OCI-LY1 (cell line): ENCODE data around the gene DGCR8.

Experiments used
- H2AFZ ChIP-seq: fragments of 200-600 bp; sonication (generic), shearing (Covaris generic); 2 replicates; pipeline ENCODE4 v1.6.0; 2014; ENCODE audit warnings: antibody characterized with exemption, mild to moderate bottlenecking, low read length
- H3F3A ChIP-seq: fragments of 200-600 bp; sonication (generic), shearing (Covaris generic); 2 replicates; pipeline ENCODE4 v1.6.0; 2014; ENCODE audit warnings: mild to moderate bottlenecking, antibody characterized with exemption, low read length, moderate library complexity; ENCODE audit not compliant: insufficient read depth
- H3K27ac ChIP-seq: fragments of 200-600 bp; sonication (generic); 2 replicates; pipeline ENCODE4 v1.5.1; 2014; ENCODE audit warnings: low read length, mixed run types, mild to moderate bottlenecking, low read depth; ENCODE audit not compliant: poor library complexity, severe bottlenecking
- H3K27me3 ChIP-seq: fragments of 200-600 bp; sonication (generic); 2 replicates; pipeline ENCODE4 v1.6.0; 2014; ENCODE audit warnings: antibody characterized with exemption, mild to moderate bottlenecking, low read length, moderate library complexity; ENCODE audit not compliant: insufficient read depth
- H3K36me3 ChIP-seq: fragments of 200-600 bp; sonication (generic); 2 replicates; pipeline ENCODE4 v1.6.1; 2014; ENCODE audit warnings: mild to moderate bottlenecking, antibody characterized with exemption, low read length, moderate library complexity, mixed read lengths; ENCODE audit not compliant: insufficient read depth
- H3K4me1 ChIP-seq: fragments of 200-600 bp; sonication (generic); 2 replicates; pipeline ENCODE4 v1.5.1; 2014; ENCODE audit warnings: mild to moderate bottlenecking, low read length, moderate library complexity; ENCODE audit not compliant: insufficient read depth, severe bottlenecking
- H3K4me2 ChIP-seq: fragments of 200-600 bp; sonication (generic), shearing (Covaris generic); 2 replicates; pipeline ENCODE4 v1.6.1; 2014; ENCODE audit warnings: low read length
- H3K4me3 ChIP-seq: fragments of 200-600 bp; sonication (generic); 2 replicates; pipeline ENCODE4 v1.5.1; 2014; ENCODE audit warnings: low read length, low read depth, mild to moderate bottlenecking, mixed read lengths; ENCODE audit not compliant: poor library complexity, severe bottlenecking
- H3K79me2 ChIP-seq: fragments of 200-600 bp; shearing (Covaris generic); 2 replicates; pipeline ENCODE4 v1.6.1; 2016; ENCODE audit warnings: mixed run types, low read length, mixed read lengths; ENCODE audit not compliant: insufficient read depth
- H3K9ac ChIP-seq: fragments of 200-600 bp; sonication (generic), shearing (Covaris generic); 2 replicates; pipeline ENCODE4 v1.6.1; 2014; ENCODE audit warnings: mild to moderate bottlenecking, low read length, mixed read lengths
- H3K9me2 ChIP-seq: fragments of 200-600 bp; sonication (generic), shearing (Covaris generic); 2 replicates; pipeline ENCODE4 v1.6.1; 2014; ENCODE audit warnings: low read depth, mild to moderate bottlenecking, low read length, mixed read lengths
- H3K9me3 ChIP-seq: fragments of 200-600 bp; shearing (Covaris generic); 2 replicates; pipeline ENCODE4 v1.6.1; 2014; ENCODE audit warnings: low read length, mixed read lengths
- H4K20me1 ChIP-seq: fragments of 200-600 bp; sonication (generic), shearing (Covaris generic); 2 replicates; pipeline ENCODE4 v1.6.0; 2016; ENCODE audit warnings: mild to moderate bottlenecking, low read length; ENCODE audit not compliant: insufficient read depth
- CTCF ChIP-seq: fragments of 200-600 bp; sonication (generic), shearing (Covaris generic); IDR thresholded peaks from 2 replicates; pipeline ENCODE4 v1.5.1; 2017; ENCODE audit warnings: mild to moderate bottlenecking, antibody characterized with exemption, low read length, moderate library complexity, mixed read lengths
- EZH2 ChIP-seq: fragments of 200-600 bp; sonication (generic), shearing (Covaris generic); IDR thresholded peaks from 2 replicates; pipeline ENCODE4 v1.8.0; 2017; ENCODE audit warnings: borderline replicate concordance, mixed run types, mild to moderate bottlenecking, antibody characterized with exemption, low read length, moderate library complexity, mixed read lengths

Gene DGCR8

GRCh38 chr22:20152464-20152890 lies 72.4 kb downstream of the DGCR8 start:
- no peaks in the 10 kb centered on the region for H3K36me3 ChIP-seq
- no peak overlapping the region for H3K27ac ChIP-seq
- H3K9me2 ChIP-seq, result no peaks in the 10 kb centered on the region
- H3K4me3 ChIP-seq, result no peak overlapping the region
- H3K4me1 ChIP-seq, result no peaks in the 10 kb centered on the region
- no peaks in the 10 kb centered on the region for H3F3A ChIP-seq
- no peak overlapping the region for H2AFZ ChIP-seq
- no peak overlapping the region for H3K9ac ChIP-seq
- no peak for TF ChIP-seq CTCF
- no peak for TF ChIP-seq EZH2
- no peaks in the 10 kb centered on the region for H4K20me1 ChIP-seq
- no peaks in the 10 kb centered on the region for H3K79me2 ChIP-seq
- H3K27me3 ChIP-seq, result no peaks in the 10 kb centered on the region
- H3K9me3 ChIP-seq, result no peaks in the 10 kb centered on the region
- no peak overlapping the region for H3K4me2 ChIP-seq

- no peak overlapping the region for H3K4me2 ChIP-seq
- H3K9me2 ChIP-seq, result no peaks in the 10 kb centered on the region
- H3K79me2 ChIP-seq, result no peaks in the 10 kb centered on the region
- H3K9me3 ChIP-seq, result no peaks in the 10 kb centered on the region
- no peaks in the 10 kb centered on the region for H3K27me3 ChIP-seq
- H3K4me1 ChIP-seq, result no peaks in the 10 kb centered on the region
- no peak overlapping the region for H3K4me3 ChIP-seq
- H3F3A ChIP-seq, result no peaks in the 10 kb centered on the region
- no peak for TF ChIP-seq CTCF
- TF ChIP-seq EZH2, result no peak
- H3K36me3 ChIP-seq, result no peaks in the 10 kb centered on the region
- no peak overlapping the region for H2AFZ ChIP-seq
- H4K20me1 ChIP-seq, result no peaks in the 10 kb centered on the region
- no peak overlapping the region for H3K9ac ChIP-seq
- no peak overlapping the region for H3K27ac ChIP-seq
Observed at GRCh38 chr22:20153945-20154344, 73.9 kb downstream of the DGCR8 start.

GRCh38 chr22:20154602-20155187 lies 74.7 kb downstream of the DGCR8 start:
- no peaks in the 10 kb centered on the region for H3K9me3 ChIP-seq
- H3K79me2 ChIP-seq, result no peaks in the 10 kb centered on the region
- no peaks in the 10 kb centered on the region for H4K20me1 ChIP-seq
- no peak overlapping the region for H2AFZ ChIP-seq
- H3K4me1 ChIP-seq, result no peaks in the 10 kb centered on the region
- H3F3A ChIP-seq, result no peaks in the 10 kb centered on the region
- no peaks in the 10 kb centered on the region for H3K36me3 ChIP-seq
- TF ChIP-seq CTCF, result no peak
- no peak for TF ChIP-seq EZH2
- no peak overlapping the region for H3K4me3 ChIP-seq
- H3K4me2 ChIP-seq, result no peak overlapping the region
- H3K9me2 ChIP-seq, result no peaks in the 10 kb centered on the region
- H3K27ac ChIP-seq, result no peak overlapping the region
- no peak overlapping the region for H3K9ac ChIP-seq
- H3K27me3 ChIP-seq, result no peaks in the 10 kb centered on the region
